Esophagus squamous epithelium (tissue), 4 donors: ENCODE data around the gene FBXW7.

Experiments
- CTCF ChIP-seq, 6 experiments: fragments of 450-650 bp in 4 of 6; fragments of 200-600 bp in 2 of 6; sonication (generic) in 2 of 6; IDR thresholded peaks; one replicate each; pipeline ENCODE4 v1.5.1; 2016 to 2019; ENCODE audit warnings: antibody characterized with exemption in 6 of 6, mild to moderate bottlenecking in 4 of 6, moderate library complexity in 4 of 6
- POLR2A ChIP-seq, 4 donors: fragments of 450-650 bp; IDR thresholded peaks; one replicate each; pipeline ENCODE4 v1.6.1; 2017; ENCODE audit warnings: antibody characterized with exemption in 4 of 4, mild to moderate bottlenecking in 4 of 4, moderate library complexity in 3 of 4

DNA sequence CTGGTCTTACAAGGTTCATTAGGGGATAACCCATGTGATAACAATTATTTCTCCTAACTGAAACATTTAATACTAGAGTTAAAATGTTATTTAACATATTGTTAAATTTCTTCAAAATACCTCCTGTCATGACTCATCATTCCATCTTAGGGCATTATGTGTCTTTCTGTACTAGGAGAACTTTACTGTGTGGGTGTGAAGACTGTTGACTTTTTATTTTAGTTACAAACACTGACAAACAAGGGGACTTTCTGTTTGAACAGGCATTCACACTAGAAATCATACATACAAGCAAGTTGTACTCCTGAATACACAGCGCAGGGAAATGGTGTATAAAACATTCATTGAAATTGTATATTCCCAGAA lies 175.9 kb downstream of the FBXW7 start:
- TF ChIP-seq CTCF (IDR thresholded peaks at IDR 0.05) (no peak), POLR2A (IDR thresholded peaks at IDR 0.05) (no peak)
